ENCODE data around the gene ZNF618.

ZNF618 gene

DNA sequence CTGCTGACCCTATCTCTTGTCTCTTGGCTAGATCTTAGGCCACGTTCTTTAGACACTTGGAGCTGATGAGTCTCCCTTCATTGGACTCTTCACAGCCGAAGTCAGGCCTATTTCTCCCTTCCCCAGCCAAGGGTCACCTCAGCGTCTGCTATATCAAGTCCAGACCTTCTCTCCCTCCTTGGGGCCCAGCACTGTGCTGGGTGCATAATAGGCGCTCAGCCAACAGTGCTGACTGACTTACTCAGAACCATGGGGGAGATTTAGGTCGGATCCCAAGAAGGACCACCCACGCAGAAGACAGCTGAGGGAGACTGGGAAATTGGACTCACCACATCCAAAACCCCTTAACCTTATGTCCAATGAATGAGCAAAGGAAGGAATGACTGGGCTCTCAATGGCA lies 207.6 kb downstream of the ZNF618 start:
- DNase-seq, result no peak
- CTCF ChIA-PET, result interaction anchor here (0.8 to 4.3 kb wide), 9 partner anchors 10 to 209 kb away, joined by 3 to 44 read pairs (median 6); no protein-coding TSS in a partner anchor
- Mint-ChIP-seq H3K4me3 (no peak overlapping the region), H3K27me3 (peaks cover 5% of the 10 kb centered on the region), H3K4me1 (no peaks in the 10 kb centered on the region), H3K9me3 (no peaks in the 10 kb centered on the region), H3K27ac (no peak overlapping the region), H3K36me3 (no peaks in the 10 kb centered on the region)

DNA sequence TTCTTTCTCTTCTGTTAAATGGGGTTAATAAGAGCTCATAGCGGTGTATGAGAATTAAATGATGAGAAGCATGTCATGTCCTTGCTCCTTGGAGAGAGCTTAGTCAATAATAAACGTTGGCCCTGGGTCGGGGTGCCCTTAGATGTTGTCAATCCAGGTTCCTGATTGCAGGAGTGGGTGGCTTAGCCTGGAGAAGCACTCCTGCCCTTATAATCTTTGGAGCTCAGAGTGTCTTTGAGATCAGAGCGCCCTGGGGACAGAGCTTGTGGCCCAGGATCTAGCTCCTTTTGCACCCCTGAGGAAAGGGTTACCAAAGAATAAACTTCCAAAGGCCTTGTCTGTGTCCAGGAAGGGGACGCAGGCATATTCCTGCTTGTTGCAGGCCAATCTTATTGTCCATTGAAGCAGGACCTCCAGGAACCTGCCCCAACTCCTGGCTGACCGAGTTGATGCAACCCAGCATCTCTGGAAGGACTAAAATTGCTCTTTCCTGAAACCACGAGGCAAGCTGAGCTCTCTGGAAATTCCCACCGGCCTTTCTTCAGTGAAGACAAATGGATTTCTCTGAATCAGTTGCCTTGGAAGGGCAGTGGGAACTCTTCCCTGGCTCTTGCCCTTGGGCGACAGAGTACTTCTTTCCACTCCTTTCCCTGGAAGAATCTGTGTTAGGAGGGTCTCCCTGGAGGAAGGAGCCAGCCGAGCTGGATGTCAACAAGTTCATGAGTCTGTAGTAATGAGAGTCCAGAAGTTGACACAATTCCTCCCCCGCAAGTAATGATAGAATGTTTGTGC lies 208.4 kb downstream of the ZNF618 start:
- no peak overlapping the region for H3K4me3 Mint-ChIP-seq
- no peaks in the 10 kb centered on the region for H3K4me1 Mint-ChIP-seq
- no peak overlapping the region for H3K27ac Mint-ChIP-seq
- H3K36me3 Mint-ChIP-seq, result no peaks in the 10 kb centered on the region
- H3K27me3 Mint-ChIP-seq, result peaks cover 6% of the 10 kb centered on the region
- H3K9me3 Mint-ChIP-seq, result no peaks in the 10 kb centered on the region
- no peak for DNase-seq
- CTCF ChIA-PET, result interaction anchor here (0.8 to 4.3 kb wide), 4 partner anchors 11 to 206 kb away, joined by 3 to 44 read pairs (median 18); no protein-coding TSS in a partner anchor

DNA sequence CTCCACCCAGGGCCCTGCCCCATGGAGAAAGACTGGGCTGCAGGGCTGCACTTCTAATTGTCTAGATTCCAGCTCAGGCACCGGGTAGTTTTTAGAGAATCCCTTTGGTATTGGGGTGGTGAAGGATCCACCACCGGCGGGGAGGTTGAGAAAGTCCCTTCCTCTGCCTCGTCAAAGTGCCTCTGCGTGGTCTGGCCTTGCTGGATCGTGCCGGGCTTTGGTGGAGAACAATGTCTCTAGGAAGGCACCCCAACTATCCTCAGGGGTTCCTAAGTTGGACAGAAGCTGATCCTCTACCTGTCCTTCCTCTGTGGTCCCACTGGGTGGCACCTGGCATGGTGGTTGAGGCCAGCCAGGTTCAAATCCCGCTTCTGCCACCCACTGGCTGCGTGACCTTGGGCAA lies 209.3 kb downstream of the ZNF618 start:
- Mint-ChIP-seq H3K27ac (no peak overlapping the region), H3K36me3 (no peaks in the 10 kb centered on the region), H3K4me3 (no peak overlapping the region), H3K27me3 (peaks cover 9% of the 10 kb centered on the region), H3K9me3 (no peaks in the 10 kb centered on the region), H3K4me1 (no peaks in the 10 kb centered on the region)
- no peak for DNase-seq
- CTCF ChIA-PET, result interaction anchor here (1.0 to 4.3 kb wide), 2 partner anchors 22 to 206 kb away, joined by 5 to 30 read pairs; no protein-coding TSS in a partner anchor

DNA sequence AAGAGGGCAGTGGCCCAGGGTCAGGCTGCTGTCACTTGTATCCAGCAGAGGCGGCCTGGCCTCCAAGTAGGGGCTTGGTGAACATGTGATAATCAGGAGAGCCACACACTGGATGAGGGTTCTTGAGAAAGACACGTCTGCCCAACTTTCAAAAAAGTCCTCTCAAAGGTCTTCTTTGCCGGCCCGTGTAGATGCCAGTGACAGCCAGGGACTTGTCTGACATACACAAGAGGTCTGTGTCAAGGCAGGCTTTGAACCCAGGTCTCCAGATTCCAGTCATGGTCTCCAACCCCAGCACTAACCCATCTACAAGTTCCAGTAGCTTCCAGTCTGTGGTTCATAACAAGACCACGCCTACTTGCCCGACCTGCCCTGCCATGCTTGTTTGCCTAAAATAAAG lies 209.9 kb downstream of the ZNF618 start:
- Mint-ChIP-seq H3K27ac (no peak overlapping the region), H3K4me3 (no peak overlapping the region), H3K36me3 (no peaks in the 10 kb centered on the region), H3K4me1 (no peaks in the 10 kb centered on the region), H3K9me3 (no peaks in the 10 kb centered on the region), H3K27me3 (peaks cover 9% of the 10 kb centered on the region)
- CTCF ChIA-PET, result interaction anchor here (1.0 kb wide), 1 partner anchor 205 kb away, joined by 5 read pairs; no protein-coding TSS in a partner anchor
- no peak for DNase-seq

DNA sequence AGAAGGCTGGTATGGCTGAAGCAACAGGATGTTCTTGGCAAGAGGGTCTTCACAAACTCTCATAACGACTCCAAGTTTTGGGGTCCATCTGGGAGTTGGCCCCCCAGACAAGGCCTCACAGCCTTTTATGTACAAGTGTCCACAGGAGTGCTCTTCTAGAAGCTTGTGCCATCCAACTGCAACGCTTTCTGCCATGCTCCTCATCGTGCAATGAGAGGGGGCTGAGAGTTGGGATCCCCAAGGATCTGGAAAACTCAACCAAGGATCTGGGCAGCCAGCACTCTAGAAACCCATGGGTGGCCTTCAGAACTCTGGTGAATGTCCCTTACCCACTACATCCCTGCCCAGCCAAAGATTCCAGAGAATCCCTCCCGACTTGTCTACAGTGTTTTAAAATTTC lies 210.5 kb downstream of the ZNF618 start:
- no peak for DNase-seq
- no peaks in the 10 kb centered on the region for H3K36me3 Mint-ChIP-seq
- H3K27me3 Mint-ChIP-seq, result peaks cover 9% of the 10 kb centered on the region
- H3K27ac Mint-ChIP-seq, result no peak overlapping the region
- CTCF ChIA-PET, result interaction anchor here (1.2 kb wide), 1 partner anchor 21 kb away, joined by 4 read pairs; no protein-coding TSS in a partner anchor
- H3K9me3 Mint-ChIP-seq, result no peaks in the 10 kb centered on the region
- H3K4me3 Mint-ChIP-seq, result no peak overlapping the region
- no peaks in the 10 kb centered on the region for H3K4me1 Mint-ChIP-seq

DNA sequence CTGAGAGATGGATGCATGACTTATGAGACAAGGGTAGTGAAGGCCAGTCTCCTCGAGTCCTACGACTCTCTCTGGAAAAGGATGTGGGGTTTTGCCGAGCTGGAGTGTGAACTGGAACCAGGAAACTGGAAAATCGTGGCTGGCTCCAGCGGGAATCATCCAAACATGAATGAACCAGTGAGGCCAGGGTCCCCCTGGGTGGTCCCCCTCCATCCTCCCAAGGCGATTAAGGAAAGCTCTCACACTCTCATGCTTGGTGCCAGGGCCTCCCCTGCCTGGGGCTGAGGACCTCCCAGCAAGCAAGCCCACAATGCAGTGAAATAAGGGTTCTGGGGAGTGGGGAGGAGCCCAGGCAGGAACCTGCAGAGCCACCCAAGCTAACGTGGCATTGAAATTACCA lies 211.6 kb downstream of the ZNF618 start:
- no peaks in the 10 kb centered on the region for H3K9me3 Mint-ChIP-seq
- CTCF ChIA-PET, result interaction anchor here (1.2 kb wide), 1 partner anchor 20 kb away, joined by 4 read pairs; no protein-coding TSS in a partner anchor
- H3K4me1 Mint-ChIP-seq, result no peaks in the 10 kb centered on the region
- H3K27me3 Mint-ChIP-seq, result peaks cover 4% of the 10 kb centered on the region
- no peak overlapping the region for H3K4me3 Mint-ChIP-seq
- H3K27ac Mint-ChIP-seq, result no peak overlapping the region
- H3K36me3 Mint-ChIP-seq, result no peaks in the 10 kb centered on the region
- no peak for DNase-seq

DNA sequence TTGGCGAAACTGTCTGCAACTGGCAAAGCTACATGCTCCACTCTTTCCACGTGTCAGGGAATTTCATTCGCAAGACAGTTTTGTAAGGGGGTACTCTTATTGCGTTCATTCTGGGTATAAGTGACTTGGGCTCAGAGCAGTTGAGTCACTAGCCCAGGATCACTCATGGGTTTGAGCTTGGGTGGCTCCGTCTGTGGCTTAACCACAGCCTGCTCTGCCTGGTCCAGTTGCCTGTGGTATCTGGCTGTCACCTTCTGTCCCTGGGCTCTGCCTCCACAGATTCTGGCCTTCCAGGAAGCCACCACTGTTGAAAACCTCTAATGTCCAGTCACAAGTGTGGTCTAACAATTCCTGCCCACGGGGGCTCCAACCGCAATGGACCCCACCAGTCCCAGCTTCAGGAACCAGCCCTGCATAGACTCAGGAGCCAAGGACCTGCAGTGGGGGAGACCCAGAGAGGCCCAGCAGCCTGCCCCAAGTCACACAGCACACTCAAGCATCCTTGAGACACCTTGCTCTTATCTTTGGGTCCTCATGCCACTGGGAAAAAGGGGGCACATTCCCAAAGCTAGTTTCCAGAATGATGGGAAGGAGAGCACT lies 212.6 kb downstream of the ZNF618 start:
- no peaks in the 10 kb centered on the region for H3K4me1 Mint-ChIP-seq
- no peak overlapping the region for H3K27ac Mint-ChIP-seq
- peaks cover 4% of the 10 kb centered on the region for H3K27me3 Mint-ChIP-seq
- H3K4me3 Mint-ChIP-seq, result no peak overlapping the region
- CTCF ChIA-PET, result interaction anchor here (1.2 kb wide), 1 partner anchor 19 kb away, joined by 3 read pairs; no protein-coding TSS in a partner anchor
- DNase-seq, result no peak
- no peaks in the 10 kb centered on the region for H3K9me3 Mint-ChIP-seq
- H3K36me3 Mint-ChIP-seq, result no peaks in the 10 kb centered on the region

DNA sequence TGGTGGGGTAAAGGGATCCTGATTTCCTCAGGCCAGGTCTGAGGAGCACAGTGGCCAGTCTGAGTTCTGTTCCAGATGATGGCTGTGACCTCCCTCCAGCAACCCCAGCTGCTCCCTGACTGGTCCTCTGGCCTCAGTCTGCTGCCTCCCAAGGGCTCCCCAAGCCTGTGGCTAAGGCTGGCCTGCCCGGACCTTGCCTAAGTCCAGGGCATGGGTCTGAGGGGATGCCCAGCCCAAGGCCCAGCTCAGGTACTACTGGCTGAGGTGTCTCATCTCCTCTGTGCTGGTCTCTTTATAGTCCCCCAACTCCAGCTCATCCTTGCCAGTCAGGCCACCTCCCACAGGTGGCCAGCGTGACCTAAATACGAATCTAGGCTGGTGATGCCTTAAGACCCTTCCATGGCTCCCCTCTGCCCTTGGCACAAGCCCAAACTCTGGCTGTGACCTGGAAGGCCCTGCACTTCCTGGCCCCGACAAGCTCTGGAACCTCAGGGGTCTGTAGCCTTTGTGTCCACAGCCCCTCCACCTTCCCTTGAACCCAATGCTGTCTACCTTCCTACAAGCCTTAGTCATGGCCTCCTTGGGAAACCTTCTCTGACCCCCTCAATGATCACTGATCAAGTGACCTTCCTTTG lies 213.2 kb downstream of the ZNF618 start:
- H3K27me3 Mint-ChIP-seq, result peaks cover 4% of the 10 kb centered on the region
- H3K4me1 Mint-ChIP-seq, result no peaks in the 10 kb centered on the region
- no peak overlapping the region for H3K27ac Mint-ChIP-seq
- no peaks in the 10 kb centered on the region for H3K36me3 Mint-ChIP-seq
- DNase-seq, result no peak
- CTCF ChIA-PET, result interaction anchor here (1.2 kb wide), 1 partner anchor 18 kb away, joined by 3 read pairs; no protein-coding TSS in a partner anchor
- H3K9me3 Mint-ChIP-seq, result no peaks in the 10 kb centered on the region
- no peak overlapping the region for H3K4me3 Mint-ChIP-seq

DNA sequence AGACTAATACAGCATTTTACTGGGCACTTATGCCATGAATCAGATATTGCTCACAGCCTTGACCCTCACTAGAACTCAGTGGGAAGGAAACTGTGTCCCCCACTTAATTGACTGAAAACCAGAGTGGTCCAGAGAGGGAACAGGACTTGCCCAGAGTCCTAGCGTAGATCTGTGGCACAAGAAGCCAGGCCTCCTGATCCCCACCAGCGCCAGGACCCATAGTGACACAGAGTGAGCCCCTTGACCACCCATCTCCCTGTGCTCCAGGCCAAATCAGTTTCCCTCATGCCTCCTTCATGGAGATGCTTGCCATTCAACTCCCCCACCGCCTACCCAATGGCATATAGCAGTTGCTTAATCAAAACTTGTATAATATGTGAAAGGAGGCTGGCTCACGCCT lies 214.7 kb downstream of the ZNF618 start:
- Mint-ChIP-seq H3K4me1 (no peaks in the 10 kb centered on the region), H3K27me3 (peaks cover 9% of the 10 kb centered on the region), H3K36me3 (no peaks in the 10 kb centered on the region), H3K4me3 (no peak overlapping the region), H3K9me3 (no peaks in the 10 kb centered on the region), H3K27ac (no peak overlapping the region)
- DNase-seq, result no peak
- CTCF ChIA-PET, result no interaction called here

DNA sequence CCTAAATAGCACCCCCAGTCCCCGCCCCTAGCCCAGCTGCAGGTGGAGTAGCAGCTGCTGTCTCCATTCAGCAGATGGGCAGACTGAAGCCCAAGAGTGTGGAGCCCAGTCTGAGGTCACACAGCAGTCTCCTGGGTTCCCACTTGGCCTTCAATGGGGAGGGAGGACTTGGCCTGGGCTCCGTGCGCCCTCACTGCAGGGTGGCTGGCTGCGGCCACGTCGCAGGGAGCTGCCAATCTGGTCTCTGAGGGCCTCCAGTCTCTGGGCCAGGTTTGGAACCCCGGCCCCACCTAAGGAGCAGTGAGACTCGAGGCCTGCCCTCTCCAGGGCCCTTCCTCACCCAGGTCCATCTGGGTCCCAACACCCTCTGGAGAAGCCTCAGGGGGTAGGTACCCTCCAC lies 215.6 kb downstream of the ZNF618 start:
- H3K4me1 Mint-ChIP-seq, result no peaks in the 10 kb centered on the region
- CTCF ChIA-PET, result no interaction called here
- DNase-seq, result no peak
- H3K36me3 Mint-ChIP-seq, result no peaks in the 10 kb centered on the region
- H3K9me3 Mint-ChIP-seq, result no peaks in the 10 kb centered on the region
- H3K27me3 Mint-ChIP-seq, result peaks cover 18% of the 10 kb centered on the region
- no peak overlapping the region for H3K27ac Mint-ChIP-seq
- H3K4me3 Mint-ChIP-seq, result no peak overlapping the region

DNA sequence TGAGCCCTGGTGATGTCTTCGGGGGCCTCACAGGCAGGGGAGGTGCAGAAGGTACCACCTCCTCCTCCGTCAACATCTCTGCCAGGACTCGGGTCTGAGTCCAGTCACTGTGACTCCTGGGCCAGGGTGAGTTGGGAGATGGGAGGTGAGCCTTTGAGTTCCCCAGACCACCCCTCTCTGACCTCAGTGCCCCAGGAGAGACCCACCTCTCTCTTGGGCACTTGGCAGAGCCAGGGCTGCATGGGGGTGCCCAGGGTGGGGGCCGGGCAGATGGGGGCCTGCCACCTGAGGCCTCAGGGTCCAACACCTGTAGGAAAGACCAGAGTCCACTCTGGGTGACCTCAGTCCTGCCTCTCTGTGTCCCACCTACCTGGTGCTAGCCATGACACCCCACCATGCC lies 216.2 kb downstream of the ZNF618 start:
- H3K27ac Mint-ChIP-seq, result no peak overlapping the region

DNA sequence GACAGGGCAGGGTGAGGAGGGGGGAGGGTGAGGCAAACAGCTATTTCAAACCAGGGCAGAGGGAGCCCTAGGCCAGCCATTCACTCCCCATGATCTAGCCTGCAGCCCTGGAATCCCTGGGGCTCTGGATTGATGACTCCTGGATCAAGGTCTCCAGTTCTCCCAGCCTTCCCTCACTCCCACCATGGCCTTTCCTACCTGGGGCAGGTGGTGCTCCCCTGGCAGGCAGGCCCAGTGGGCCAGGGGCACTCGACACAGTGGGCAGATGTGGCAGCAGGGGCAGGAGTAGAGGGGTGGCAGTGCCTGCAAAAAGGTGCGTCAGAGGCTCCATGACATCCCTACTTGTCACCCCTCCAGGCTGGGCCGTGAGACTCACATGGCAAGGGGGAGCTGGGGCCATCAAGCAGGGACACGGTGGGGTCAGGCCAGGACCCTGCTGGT lies 216.9 kb downstream of the ZNF618 start:
- Mint-ChIP-seq H3K4me1 (no peaks in the 10 kb centered on the region), H3K4me3 (no peak overlapping the region), H3K27ac (no peak overlapping the region), H3K9me3 (no peaks in the 10 kb centered on the region), H3K27me3 (peaks cover 32% of the 10 kb centered on the region), H3K36me3 (no peaks in the 10 kb centered on the region)
- CTCF ChIA-PET, result interaction anchor here (0.9 to 2.7 kb wide), 2 partner anchors 10 to 21 kb away, joined by 3 to 14 read pairs; no protein-coding TSS in a partner anchor
- DNase-seq, result no peak

More for the DNA sequence above, 216.2 kb downstream of the ZNF618 start:
- no peak for DNase-seq
- CTCF ChIA-PET, result interaction anchor here (2.7 kb wide), 1 partner anchor 10 kb away, joined by 14 read pairs; no protein-coding TSS in a partner anchor
- no peaks in the 10 kb centered on the region for H3K36me3 Mint-ChIP-seq
- H3K27me3 Mint-ChIP-seq, result peaks cover 25% of the 10 kb centered on the region
- no peak overlapping the region for H3K4me3 Mint-ChIP-seq
- no peaks in the 10 kb centered on the region for H3K9me3 Mint-ChIP-seq
- no peaks in the 10 kb centered on the region for H3K4me1 Mint-ChIP-seq

DNA sequence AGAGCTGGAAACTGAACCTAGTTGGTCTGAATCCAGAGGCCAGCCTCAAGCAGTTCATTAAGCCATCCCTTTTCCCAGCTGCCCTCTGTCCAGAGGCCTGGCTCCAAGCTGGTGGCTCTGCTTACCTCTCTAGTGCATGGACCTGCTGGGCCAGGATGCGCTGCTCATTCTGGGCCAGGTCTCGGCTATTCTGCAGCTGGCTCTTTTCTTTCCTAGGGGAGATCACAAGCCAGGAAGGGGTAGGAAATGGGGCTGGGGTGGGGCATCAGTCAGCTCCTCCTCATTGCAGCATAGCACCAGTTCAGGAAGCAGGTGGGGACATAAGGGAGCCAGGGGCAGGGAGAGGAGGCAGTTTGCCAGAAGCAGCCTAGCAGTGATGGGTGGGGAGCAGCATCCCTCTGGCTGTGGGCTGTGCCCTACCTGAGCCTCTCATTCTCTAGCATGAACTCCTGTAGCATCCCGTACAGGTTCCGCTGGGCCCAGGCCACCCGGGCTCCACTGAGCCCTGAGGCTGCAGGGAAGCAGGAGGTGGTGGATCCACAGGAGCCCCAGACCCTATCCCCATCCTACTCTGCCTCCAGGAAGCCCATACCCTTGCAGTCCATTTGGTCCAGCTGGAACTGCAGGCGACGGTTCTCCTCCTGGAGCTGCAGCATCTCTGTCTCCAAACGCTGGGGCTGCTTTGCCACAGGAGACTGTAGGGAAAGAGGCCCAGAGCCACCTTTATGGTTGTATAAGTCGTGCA lies 217.8 kb downstream of the ZNF618 start:
- Mint-ChIP-seq H3K4me1 (no peaks in the 10 kb centered on the region), H3K27ac (no peak overlapping the region), H3K9me3 (no peaks in the 10 kb centered on the region), H3K4me3 (no peak overlapping the region), H3K27me3 (peaks cover 35% of the 10 kb centered on the region), H3K36me3 (no peaks in the 10 kb centered on the region)
- CTCF ChIA-PET, result interaction anchor here (0.9 to 2.7 kb wide), 2 partner anchors 11 to 22 kb away, joined by 3 to 14 read pairs; no protein-coding TSS in a partner anchor
- DNase-seq, result no peak

Data from activated naive CD4-positive, alpha-beta T cell treated with anti-CD3 and anti-CD28 coated beads, Interleukin-2, amount 10 ng/mL, durations not matched to agents 7 days and 5 days (primary cell).